Measurements from ENCODE around the gene TLR9.

- TF ChIP-seq POLR2AphosphoS5 (IDR thresholded peaks at IDR 0.05; ENCODE audit: low read depth, low read length): no peak
- TF ChIP-seq, protein P1, sequence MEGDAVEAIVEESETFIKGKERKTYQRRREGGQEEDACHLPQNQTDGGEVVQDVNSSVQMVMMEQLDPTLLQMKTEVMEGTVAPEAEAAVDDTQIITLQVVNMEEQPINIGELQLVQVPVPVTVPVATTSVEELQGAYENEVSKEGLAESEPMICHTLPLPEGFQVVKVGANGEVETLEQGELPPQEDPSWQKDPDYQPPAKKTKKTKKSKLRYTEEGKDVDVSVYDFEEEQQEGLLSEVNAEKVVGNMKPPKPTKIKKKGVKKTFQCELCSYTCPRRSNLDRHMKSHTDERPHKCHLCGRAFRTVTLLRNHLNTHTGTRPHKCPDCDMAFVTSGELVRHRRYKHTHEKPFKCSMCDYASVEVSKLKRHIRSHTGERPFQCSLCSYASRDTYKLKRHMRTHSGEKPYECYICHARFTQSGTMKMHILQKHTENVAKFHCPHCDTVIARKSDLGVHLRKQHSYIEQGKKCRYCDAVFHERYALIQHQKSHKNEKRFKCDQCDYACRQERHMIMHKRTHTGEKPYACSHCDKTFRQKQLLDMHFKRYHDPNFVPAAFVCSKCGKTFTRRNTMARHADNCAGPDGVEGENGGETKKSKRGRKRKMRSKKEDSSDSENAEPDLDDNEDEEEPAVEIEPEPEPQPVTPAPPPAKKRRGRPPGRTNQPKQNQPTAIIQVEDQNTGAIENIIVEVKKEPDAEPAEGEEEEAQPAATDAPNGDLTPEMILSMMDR (IDR thresholded peaks at IDR 0.05): no peak
- no peak for TF ChIP-seq REST (IDR thresholded peaks at IDR 0.05; ENCODE audit: insufficient read depth in 1 of 2, low read depth in 2 of 2, low read length in 1 of 2)
These were observed 32.4 kb downstream of the TLR9 start for GRCh38 chr3:52193065-52193464.
